ENCODE measurements around the gene GNG12.

The GNG12 gene

DNA sequence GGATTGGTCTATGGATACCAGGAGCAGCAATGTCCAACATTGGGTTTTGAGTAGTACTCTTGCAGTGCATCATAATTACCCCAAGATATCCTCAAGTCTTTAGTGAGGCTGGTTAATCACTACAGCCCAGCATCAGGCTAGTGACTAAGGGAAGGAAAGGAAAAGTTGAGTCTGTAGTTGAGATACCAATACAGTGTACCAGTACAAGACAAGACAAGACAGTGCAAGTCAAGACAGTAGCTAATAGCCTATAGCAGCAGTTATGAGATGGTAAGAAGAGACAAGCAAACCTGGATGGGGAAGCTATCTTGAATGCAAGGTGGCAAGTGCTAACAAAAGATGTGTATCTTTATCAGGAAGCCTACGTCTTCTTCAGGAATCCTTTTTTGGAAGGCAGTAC, 13.3 kb upstream of the GNG12 start:
- ChIA-PET CTCF (interaction anchor here (1.1 to 3.0 kb wide), 2 partner anchors 81 to 285 kb away, joined by 4 to 16 read pairs; no protein-coding TSS in a partner anchor), POLR2A (no interaction called here)
- no peak for DNase-seq (ENCODE audit: extremely low spot score)
- TF ChIP-seq, protein P1, sequence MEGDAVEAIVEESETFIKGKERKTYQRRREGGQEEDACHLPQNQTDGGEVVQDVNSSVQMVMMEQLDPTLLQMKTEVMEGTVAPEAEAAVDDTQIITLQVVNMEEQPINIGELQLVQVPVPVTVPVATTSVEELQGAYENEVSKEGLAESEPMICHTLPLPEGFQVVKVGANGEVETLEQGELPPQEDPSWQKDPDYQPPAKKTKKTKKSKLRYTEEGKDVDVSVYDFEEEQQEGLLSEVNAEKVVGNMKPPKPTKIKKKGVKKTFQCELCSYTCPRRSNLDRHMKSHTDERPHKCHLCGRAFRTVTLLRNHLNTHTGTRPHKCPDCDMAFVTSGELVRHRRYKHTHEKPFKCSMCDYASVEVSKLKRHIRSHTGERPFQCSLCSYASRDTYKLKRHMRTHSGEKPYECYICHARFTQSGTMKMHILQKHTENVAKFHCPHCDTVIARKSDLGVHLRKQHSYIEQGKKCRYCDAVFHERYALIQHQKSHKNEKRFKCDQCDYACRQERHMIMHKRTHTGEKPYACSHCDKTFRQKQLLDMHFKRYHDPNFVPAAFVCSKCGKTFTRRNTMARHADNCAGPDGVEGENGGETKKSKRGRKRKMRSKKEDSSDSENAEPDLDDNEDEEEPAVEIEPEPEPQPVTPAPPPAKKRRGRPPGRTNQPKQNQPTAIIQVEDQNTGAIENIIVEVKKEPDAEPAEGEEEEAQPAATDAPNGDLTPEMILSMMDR (IDR thresholded peaks at IDR 0.05; ENCODE audit: control extremely low read depth, extremely low read depth, low read depth, missing control alignments), result no peak

DNA sequence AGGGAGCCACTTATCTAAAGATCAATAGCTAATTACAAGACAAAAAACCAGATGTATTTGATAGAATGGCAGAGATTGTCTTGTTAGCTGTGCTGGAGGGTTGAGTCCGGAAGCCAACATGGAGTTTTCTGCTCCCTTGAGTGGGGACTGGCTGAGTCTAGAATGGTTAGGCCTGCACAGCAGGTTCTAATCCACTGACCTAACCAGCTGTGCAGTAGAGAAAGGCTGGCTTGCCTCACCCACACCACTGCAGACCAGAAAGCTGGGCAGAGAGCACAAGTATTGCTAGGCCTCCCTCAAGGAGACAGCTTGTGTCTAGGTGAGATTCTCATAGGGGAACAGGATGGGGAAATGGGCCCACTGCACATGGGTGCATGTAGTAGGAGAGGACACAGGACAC, 11.7 kb upstream of the GNG12 start:
- ChIA-PET CTCF (interaction anchor here (0.8 to 3.0 kb wide), 2 partner anchors 79 to 309 kb away, joined by 3 to 16 read pairs; no protein-coding TSS in a partner anchor), POLR2A (no interaction called here)
- TF ChIP-seq, protein P1 (IDR thresholded peaks at IDR 0.05; ENCODE audit: control extremely low read depth, extremely low read depth, low read depth, missing control alignments), result no peak
- no peak for DNase-seq (ENCODE audit: extremely low spot score)

DNA sequence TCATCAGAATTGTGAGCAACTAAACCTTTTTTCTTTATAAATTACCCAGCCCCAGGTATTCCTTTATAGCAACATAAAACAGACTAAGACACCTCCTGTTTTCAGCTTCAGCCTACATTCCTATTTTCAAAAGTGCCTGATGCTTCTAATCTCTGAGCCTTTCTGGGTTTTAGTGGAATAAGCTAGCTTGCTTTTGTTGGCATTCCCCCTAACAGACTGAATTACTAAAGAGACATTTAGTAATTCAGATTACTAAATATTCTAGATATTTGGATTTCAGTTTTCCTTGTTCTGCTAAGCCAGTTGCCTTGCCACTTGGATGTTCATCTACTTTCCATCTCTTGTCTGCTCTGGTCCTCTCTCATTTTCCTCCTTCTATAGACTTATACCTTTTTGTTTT, 10.5 kb upstream of the GNG12 start:
- CTCF ChIA-PET, result no interaction called here
- POLR2A ChIA-PET, result no interaction called here
- no peak for DNase-seq (ENCODE audit: extremely low spot score)
- TF ChIP-seq, protein P1 (IDR thresholded peaks at IDR 0.05; ENCODE audit: control extremely low read depth, extremely low read depth, low read depth, missing control alignments), result no peak

DNA sequence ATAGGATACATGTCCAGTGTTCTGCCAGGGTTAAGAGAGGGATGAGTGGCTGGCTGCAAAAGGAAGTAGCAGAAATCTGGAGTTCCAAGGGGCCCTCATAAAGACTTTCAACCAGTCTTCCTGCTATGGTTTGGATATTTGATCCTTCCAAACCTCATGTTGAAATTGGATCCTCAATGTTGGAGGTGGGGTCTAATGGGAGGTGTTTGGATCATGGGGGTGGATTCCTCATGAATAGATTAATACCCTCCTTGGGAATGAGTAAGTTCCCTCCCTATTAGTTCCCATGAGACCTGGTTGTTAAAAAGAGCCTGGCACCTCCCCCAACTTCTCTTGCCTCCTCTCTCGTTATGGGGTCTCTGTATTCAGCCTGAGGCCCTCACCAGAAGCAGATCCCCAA, 10.1 kb upstream of the GNG12 start:
- DNase-seq (ENCODE audit: extremely low spot score), result no peak
- TF ChIP-seq, protein P1 (IDR thresholded peaks at IDR 0.05; ENCODE audit: control extremely low read depth, extremely low read depth, low read depth, missing control alignments), result no peak
- ChIA-PET CTCF (no interaction called here), POLR2A (no interaction called here)

DNA sequence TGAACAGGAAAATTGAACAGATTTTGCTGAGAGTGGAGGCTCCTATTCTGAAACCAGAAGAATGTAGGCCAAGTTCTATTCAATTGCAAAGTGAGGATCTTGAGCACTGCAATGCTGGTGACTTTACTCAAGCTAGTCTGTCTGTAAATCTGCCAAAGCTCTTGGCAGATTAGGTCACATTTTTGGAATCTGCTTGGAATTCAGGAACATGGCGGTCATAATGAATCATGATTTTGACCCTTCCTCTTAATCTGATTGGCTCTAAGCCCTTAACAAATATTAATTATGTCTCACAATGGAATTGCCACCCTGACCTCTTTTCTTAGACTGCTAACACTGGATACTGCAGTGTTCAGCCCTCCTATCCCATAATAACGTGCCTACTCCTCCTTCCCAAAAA, 7.2 kb upstream of the GNG12 start:
- POLR2A ChIA-PET, result no interaction called here
- TF ChIP-seq, protein P1 (IDR thresholded peaks at IDR 0.05; ENCODE audit: control extremely low read depth, extremely low read depth, low read depth, missing control alignments), result no peak
- CTCF ChIA-PET, result interaction anchor here (1.2 kb wide), 1 partner anchor 10 kb away, joined by 4 read pairs; no protein-coding TSS in a partner anchor
- no peak for DNase-seq (ENCODE audit: extremely low spot score)

DNA sequence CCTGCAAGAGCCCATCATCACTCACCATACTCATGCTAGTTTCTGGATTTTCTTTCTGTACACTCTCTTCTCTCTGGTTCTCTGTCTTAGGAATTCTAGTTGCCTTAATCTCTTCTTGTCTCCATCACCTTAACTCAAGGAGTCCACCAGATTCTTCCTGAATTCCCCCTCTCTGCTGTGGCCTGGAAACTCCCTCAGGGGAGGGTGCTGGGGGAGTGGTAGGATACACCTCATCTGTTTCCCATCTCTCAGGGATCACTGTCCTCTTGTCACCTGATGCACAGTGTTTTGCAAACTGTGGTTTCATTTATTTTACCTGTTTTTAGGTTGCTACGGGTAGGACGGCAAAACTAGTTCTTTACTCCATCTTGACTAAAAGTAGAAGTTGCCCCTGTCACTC, 6.6 kb upstream of the GNG12 start:
- TF ChIP-seq, protein P1 (IDR thresholded peaks at IDR 0.05; ENCODE audit: control extremely low read depth, extremely low read depth, low read depth, missing control alignments), result no peak
- POLR2A ChIA-PET, result no interaction called here
- no peak for DNase-seq (ENCODE audit: extremely low spot score)
- CTCF ChIA-PET, result interaction anchor here (1.2 kb wide), 1 partner anchor 11 kb away, joined by 4 read pairs; no protein-coding TSS in a partner anchor
